GM06990 (cell line): ENCODE data around the gene CAPZA1.

ENCODE experiments used
- DNase-seq: peaks from one replicate; pipeline ENCODE4 v3.0.0-alpha.2; 2011; ENCODE audit not compliant: insufficient read length; ENCODE audit errors: extremely low read depth
- H3K27me3 ChIP-seq: replicated peaks from 2 replicates; pipeline ENCODE4 v1.6.0; 2011; ENCODE audit warnings: low read length; ENCODE audit not compliant: control insufficient read depth, insufficient read depth
- H3K36me3 ChIP-seq: 2 replicates; pipeline ENCODE4 v1.5.1; 2011; ENCODE audit warnings: low read length; ENCODE audit not compliant: control insufficient read depth, insufficient read depth
- H3K4me3 ChIP-seq: replicated peaks from 2 replicates; pipeline ENCODE4 v1.5.1; 2011; ENCODE audit warnings: low read depth, mild to moderate bottlenecking, control low read depth, low read length
- CTCF ChIP-seq: IDR thresholded peaks from 2 replicates; pipeline ENCODE4 v1.5.1; 2011; ENCODE audit warnings: low read length, control low read depth, mild to moderate bottlenecking, inconsistent platforms; ENCODE audit not compliant: insufficient read depth, poor library complexity, severe bottlenecking

CAPZA1 gene

GRCh38 chr1:112704934-112705627 is 85.4 kb downstream of the CAPZA1 start:
- TF ChIP-seq CTCF, result no peak
- peak; percentile 75 for DNase-seq
- Histone ChIP-seq H3K4me3 (peak overlapping the region; percentile 85), H3K36me3 (peaks cover 12% of the 10 kb centered on the region), H3K27me3 (no peaks in the 10 kb centered on the region)

GRCh38 chr1:112706505-112707220 is 87.0 kb downstream of the CAPZA1 start, which contains the start of gene RHOC:
TSS of gene RHOC (minus strand) at chr1:112707127. CDS start at chr1:112703799, 3,328 bp downstream.
- no peaks in the 10 kb centered on the region for H3K27me3 ChIP-seq
- peaks cover 3% of the 10 kb centered on the region for H3K36me3 ChIP-seq
- peak; percentile 82 for DNase-seq
- peak within 1 kb of the TSS; percentile 85 for H3K4me3 ChIP-seq
- TF ChIP-seq CTCF, result no peak

- Histone ChIP-seq H3K4me3 (peak overlapping the region; percentile 85), H3K36me3 (0 out of 2 replicates have a peak, but pooled peaks cover 2% of the 10 kb centered on the region), H3K27me3 (no peaks in the 10 kb centered on the region)
- TF ChIP-seq CTCF, result peak; percentile 97
- peak; percentile 84 for DNase-seq
These were observed 87.8 kb downstream of the CAPZA1 start for GRCh38 chr1:112707221-112708001.

GRCh38 chr1:112708002-112708448 is 88.4 kb downstream of the CAPZA1 start:
- Histone ChIP-seq H3K4me3 (no peak overlapping the region), H3K27me3 (no peaks in the 10 kb centered on the region), H3K36me3 (no peaks in the 10 kb centered on the region)
- TF ChIP-seq CTCF, result no peak
- no peak for DNase-seq

- Histone ChIP-seq H3K4me3 (no peak overlapping the region), H3K27me3 (no peaks in the 10 kb centered on the region)
These were observed 88.9 kb downstream of the CAPZA1 start for GRCh38 chr1:112708489-112708888.

More at GRCh38 chr1:112708489-112708888, 88.9 kb downstream of the CAPZA1 start:
- DNase-seq, result no peak
- TF ChIP-seq CTCF, result no peak
- no peaks in the 10 kb centered on the region for H3K36me3 ChIP-seq
